Measurements from ENCODE around the gene FTO.

GRCh38 chr16:53766304-53767016, 62.5 kb downstream of the FTO start:
- TF ChIP-seq POLR2AphosphoS5 (IDR thresholded peaks at IDR 0.05; ENCODE audit: low read depth, low read length) (no peak), REST (IDR thresholded peaks at IDR 0.05; ENCODE audit: insufficient read depth in 1 of 2, low read depth in 2 of 2, low read length in 2 of 2) (no peak), TAF1 (IDR thresholded peaks at IDR 0.05; ENCODE audit: borderline replicate concordance, insufficient read depth, low read length) (no peak), SIN3A (IDR thresholded peaks at IDR 0.05; ENCODE audit: borderline replicate concordance, insufficient read depth, low read length) (no peak)

Measured in PFSK-1 (cell line).